Measurements from ENCODE around the gene ACSF3.

Gene ACSF3

GRCh38 chr16:89147085-89147817 lies 53.6 kb downstream of the ACSF3 start:
- DNase-seq, result no peak

GRCh38 chr16:89149386-89149785 lies 55.7 kb downstream of the ACSF3 start:
- DNase-seq, result no peak

GRCh38 chr16:89150090-89150835 lies 56.6 kb downstream of the ACSF3 start:
- DNase-seq, result no peak

GRCh38 chr16:89150981-89151380 lies 57.3 kb downstream of the ACSF3 start:
- DNase-seq, result no peak

- no peak for DNase-seq
These were observed 59.4 kb downstream of the ACSF3 start for GRCh38 chr16:89152831-89153700.

GRCh38 chr16:89153848-89154271 lies 60.2 kb downstream of the ACSF3 start:
- DNase-seq, result no peak

GRCh38 chr16:89154390-89155183 lies 60.9 kb downstream of the ACSF3 start:
- no peak for DNase-seq

GRCh38 chr16:89155184-89155679 lies 61.6 kb downstream of the ACSF3 start:
- DNase-seq, result no peak

GRCh38 chr16:89155851-89156739 lies 62.4 kb downstream of the ACSF3 start:
- no peak for DNase-seq

- no peak for DNase-seq
These were observed 63.3 kb downstream of the ACSF3 start for GRCh38 chr16:89156740-89157645.

GRCh38 chr16:89157778-89158177 lies 64.1 kb downstream of the ACSF3 start:
- no peak for DNase-seq

GRCh38 chr16:89159066-89159849 lies 65.6 kb downstream of the ACSF3 start:
- no peak for DNase-seq

- no peak for DNase-seq
These were observed 66.2 kb downstream of the ACSF3 start for GRCh38 chr16:89159850-89160354.

GRCh38 chr16:89160977-89161701 lies 67.5 kb downstream of the ACSF3 start:
- DNase-seq, result no peak

- no peak for DNase-seq
These were observed 68.4 kb downstream of the ACSF3 start for GRCh38 chr16:89161763-89162713.

GRCh38 chr16:89163297-89163696 lies 69.6 kb downstream of the ACSF3 start:
- no peak for DNase-seq

- no peak for DNase-seq
These were observed 70.8 kb downstream of the ACSF3 start for GRCh38 chr16:89164436-89164835.

Data from CD4-positive, alpha-beta T cell treated with Interleukin-6 for 4 hours (primary cell).